Progenitor cell of endocrine pancreas (in vitro differentiated cells): ENCODE measurements around the gene AGMAT. TPM values are rescaled to one million over a fixed set of nuclear protein-coding genes. Genes with fewer than 3 reads are reported as not detected.

ENCODE experiments used
- DNase-seq: peaks from one replicate; pipeline ENCODE4 v3.0.0; 2021; ENCODE audit warnings: low spot score; ENCODE audit not compliant: unreplicated experiment
- H3K27ac Mint-ChIP-seq: 2 replicates; pipeline ENCODE4 v1.8.0; 2021; ENCODE audit warnings: mild to moderate bottlenecking, moderate library complexity, mixed read lengths
- H3K27me3 Mint-ChIP-seq: 2 replicates; pipeline ENCODE4 v1.8.0; 2021; ENCODE audit warnings: mixed read lengths
- H3K36me3 Mint-ChIP-seq: 2 replicates; pipeline ENCODE4 v1.8.0; 2022; ENCODE audit warnings: mixed read lengths; ENCODE audit not compliant: insufficient read depth
- H3K4me1 Mint-ChIP-seq: 2 replicates; pipeline ENCODE4 v1.8.0; 2021; ENCODE audit warnings: low read depth, mixed read lengths
- H3K4me3 Mint-ChIP-seq: 2 replicates; pipeline ENCODE4 v1.8.0; 2021; ENCODE audit warnings: low read depth, mild to moderate bottlenecking, moderate library complexity, mixed read lengths
- H3K9me3 Mint-ChIP-seq: 2 replicates; pipeline ENCODE4 v1.8.0; 2021; ENCODE audit warnings: low read depth, mixed read lengths
- CTCF ChIP-seq: fragments of 200-600 bp; sonication (generic); IDR thresholded peaks from one replicate; pipeline ENCODE4 v1.5.0; 2021; ENCODE audit warnings: antibody characterized with exemption, mild to moderate bottlenecking; ENCODE audit not compliant: unreplicated experiment
- long read RNA-seq: library from polyadenylated mRNA; unstranded; transcript quantifications from one replicate; pipeline ENCODE4 v2.0.0, GENCODE V29; 2020
- total RNA-seq: library from RNA; stranded (reverse); gene quantifications from 2 replicates; pipeline ENCODE4 v1.2.1, GENCODE V29; 2021

Gene AGMAT
- 3.1 and 4.0 TPM in 2 replicates for total RNA-seq
- long read RNA-seq: 0 reads

- DNase-seq: peak; percentile 52
- Mint-ChIP-seq H3K27me3 (peaks cover 5% of the 10 kb centered on the region), H3K4me1 (no peaks in the 10 kb centered on the region), H3K36me3 (no peaks in the 10 kb centered on the region), H3K9me3 (peaks cover 4% of the 10 kb centered on the region), H3K27ac (no peak within 1 kb of the TSS), H3K4me3 (peak within 1 kb of the TSS; percentile 65)
- peak; percentile 67 for TF ChIP-seq CTCF
Measured at GRCh38 chr1:15584489-15585363, at the start of gene AGMAT. AGMAT (minus strand) TSS chr1:15585051; CDS start chr1:15584967, 84 bp downstream.

- H3K9me3 Mint-ChIP-seq: no peaks in the 10 kb centered on the region
- H3K27ac Mint-ChIP-seq: no peak overlapping the region
- H3K4me3 Mint-ChIP-seq: no peak overlapping the region
- peaks cover 26% of the 10 kb centered on the region for H3K36me3 Mint-ChIP-seq
- no peaks in the 10 kb centered on the region for H3K27me3 Mint-ChIP-seq
- no peak for DNase-seq
- H3K4me1 Mint-ChIP-seq: no peaks in the 10 kb centered on the region
- no peak for TF ChIP-seq CTCF
Measured at GRCh38 chr1:15633756-15634420, 49.0 kb upstream of the AGMAT start.

- Mint-ChIP-seq H3K27me3 (no peaks in the 10 kb centered on the region), H3K36me3 (peaks cover 18% of the 10 kb centered on the region), H3K4me3 (no peak overlapping the region), H3K4me1 (peaks cover 12% of the 10 kb centered on the region), H3K9me3 (no peaks in the 10 kb centered on the region), H3K27ac (no peak overlapping the region)
- no peak for DNase-seq
- TF ChIP-seq CTCF: no peak
Measured at GRCh38 chr1:15628003-15628402, 43.2 kb upstream of the AGMAT start.

- TF ChIP-seq CTCF: no peak
- DNase-seq: no peak
- peaks cover 12% of the 10 kb centered on the region for H3K4me1 Mint-ChIP-seq
- H3K9me3 Mint-ChIP-seq: no peaks in the 10 kb centered on the region
- peaks cover 20% of the 10 kb centered on the region for H3K36me3 Mint-ChIP-seq
- no peak overlapping the region for H3K4me3 Mint-ChIP-seq
- H3K27me3 Mint-ChIP-seq: no peaks in the 10 kb centered on the region
- H3K27ac Mint-ChIP-seq: no peak overlapping the region
Measured at GRCh38 chr1:15627343-15627988, 42.6 kb upstream of the AGMAT start.

- no peak for DNase-seq
- Mint-ChIP-seq H3K27me3 (no peaks in the 10 kb centered on the region), H3K4me1 (peaks cover 12% of the 10 kb centered on the region), H3K4me3 (no peak overlapping the region), H3K36me3 (peaks cover 17% of the 10 kb centered on the region), H3K9me3 (no peaks in the 10 kb centered on the region), H3K27ac (peak overlapping the region; percentile 58)
- TF ChIP-seq CTCF: no peak
Measured at GRCh38 chr1:15626269-15626950, 41.6 kb upstream of the AGMAT start.
